Lower leg skin (tissue), 4 donors: ENCODE data around the gene CD200R1. TPM values are rescaled to one million over a fixed set of nuclear protein-coding genes. Genes with fewer than 3 reads are reported as not detected.

Experiments used
- DNase-seq, 2 donors: peaks; one replicate each; pipeline ENCODE4 v3.0.0-alpha.2; 2019; ENCODE audit warnings: low spot score in 2 of 2
- H3K4me3 ChIP-seq: fragments of 200-600 bp; sonication (generic); 2 replicates; pipeline ENCODE4 v1.5.1; 2017; ENCODE audit warnings: mild to moderate bottlenecking, low read depth; ENCODE audit not compliant: poor library complexity, severe bottlenecking
- POLR2A ChIP-seq, 2 donors: fragments of 450-650 bp; IDR thresholded peaks; one replicate each; pipeline ENCODE4 v1.6.1; 2016 to 2017; ENCODE audit warnings: antibody characterized with exemption in 2 of 2, mild to moderate bottlenecking in 1 of 2, moderate library complexity in 1 of 2
- WGBS, 2 donors: methylation state at CpG; one replicate each; pipeline ENCODE4 v1.1.5; 2018; 5-methylcytosine and 5-hydroxymethylcytosine counted together
- intact Hi-C: fragments of 100-400 bp; cut with DNase I; formaldehyde crosslinking; loops from one replicate; pipeline ENCODE4 v1.15.0; 2023; ENCODE audit warnings: low total_unique reads
- total RNA-seq, 4 donors: library from RNA; depleted of rRNA; stranded (reverse); fragments of >200 nt; gene quantifications; one replicate each; pipeline ENCODE4 v1.1.0, GENCODE V29; 2016
- TF ChIP-seq, protein P1 (sequence below), 3 donors: fragments of 450-650 bp; IDR thresholded peaks; one replicate each; pipeline ENCODE4 v1.5.1; 2016; ENCODE audit warnings: antibody characterized with exemption in 3 of 3, mild to moderate bottlenecking in 3 of 3, moderate library complexity in 2 of 3

The CD200R1 gene
- total RNA-seq, 4 donors from 2014 or later = 1.1 to 5.9 (median 1.8) TPM; not detected in 1

GRCh38 chr3:112995800-112996199 lies 20.9 kb upstream of the CD200R1 start:
- 94 to 95% methylated on average over 4 of the region's 4 CpGs for WGBS, 2 donors
- no peak for DNase-seq
- intact Hi-C loops = no loop called here

GRCh38 chr3:112990672-112991602 lies 16.0 kb upstream of the CD200R1 start, which contains the start of gene GTPBP8:
Gene GTPBP8, plus strand, starts transcription at chr3:112990984. Its CDS starts 16 bp downstream, at chr3:112991000.
- peak in 1 of 2 donors; percentile 66 for TF ChIP-seq POLR2A (IDR thresholded peaks at IDR 0.05)
- TF ChIP-seq, protein P1, sequence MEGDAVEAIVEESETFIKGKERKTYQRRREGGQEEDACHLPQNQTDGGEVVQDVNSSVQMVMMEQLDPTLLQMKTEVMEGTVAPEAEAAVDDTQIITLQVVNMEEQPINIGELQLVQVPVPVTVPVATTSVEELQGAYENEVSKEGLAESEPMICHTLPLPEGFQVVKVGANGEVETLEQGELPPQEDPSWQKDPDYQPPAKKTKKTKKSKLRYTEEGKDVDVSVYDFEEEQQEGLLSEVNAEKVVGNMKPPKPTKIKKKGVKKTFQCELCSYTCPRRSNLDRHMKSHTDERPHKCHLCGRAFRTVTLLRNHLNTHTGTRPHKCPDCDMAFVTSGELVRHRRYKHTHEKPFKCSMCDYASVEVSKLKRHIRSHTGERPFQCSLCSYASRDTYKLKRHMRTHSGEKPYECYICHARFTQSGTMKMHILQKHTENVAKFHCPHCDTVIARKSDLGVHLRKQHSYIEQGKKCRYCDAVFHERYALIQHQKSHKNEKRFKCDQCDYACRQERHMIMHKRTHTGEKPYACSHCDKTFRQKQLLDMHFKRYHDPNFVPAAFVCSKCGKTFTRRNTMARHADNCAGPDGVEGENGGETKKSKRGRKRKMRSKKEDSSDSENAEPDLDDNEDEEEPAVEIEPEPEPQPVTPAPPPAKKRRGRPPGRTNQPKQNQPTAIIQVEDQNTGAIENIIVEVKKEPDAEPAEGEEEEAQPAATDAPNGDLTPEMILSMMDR (IDR thresholded peaks at IDR 0.05) = no peak
- WGBS, 2 donors = 2% methylated on average over 42 to 57 of the region's 70 CpGs
- DNase-seq = peak; percentile 86 to 98
- H3K4me3 ChIP-seq = peak within 1 kb of the TSS; percentile 78
- intact Hi-C loops = no loop called here

More at GRCh38 chr3:112995800-112996199, 20.9 kb upstream of the CD200R1 start:
- TF ChIP-seq POLR2A (IDR thresholded peaks at IDR 0.05) = no peak
- TF ChIP-seq, protein P1 (IDR thresholded peaks at IDR 0.05) = no peak
- H3K4me3 ChIP-seq = no peak overlapping the region

GRCh38 chr3:112987710-112988334 lies 12.9 kb upstream of the CD200R1 start:
- intact Hi-C loops = no loop called here
- 84 to 91% methylated on average over 9 of the region's 9 CpGs for WGBS, 2 donors
- no peak overlapping the region for H3K4me3 ChIP-seq
- DNase-seq = no peak
- TF ChIP-seq, protein P1 (IDR thresholded peaks at IDR 0.05) = no peak
- TF ChIP-seq POLR2A (IDR thresholded peaks at IDR 0.05) = no peak

DNA sequence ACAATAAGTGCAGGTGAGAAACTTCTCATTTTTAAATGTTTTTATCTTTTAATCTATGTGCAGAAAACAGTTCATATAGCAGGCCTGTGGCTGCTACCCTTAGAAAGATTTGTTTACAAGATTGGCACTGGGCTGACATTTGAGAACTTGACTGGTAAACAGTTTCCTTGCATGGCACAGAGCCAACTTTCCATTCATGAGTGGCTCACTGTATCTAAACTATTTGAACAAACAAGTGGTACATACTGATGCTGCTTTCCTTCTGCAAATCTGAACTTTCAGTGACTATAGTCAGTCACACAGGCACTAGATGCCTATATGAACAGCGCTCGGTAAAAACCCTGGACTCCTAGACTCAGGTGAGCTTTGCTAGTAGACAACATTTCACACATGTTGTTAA lies 9.6 kb upstream of the CD200R1 start:
- WGBS, 2 donors = 80 to 88% methylated on average over 2 of the region's 2 CpGs
- DNase-seq = no peak
- H3K4me3 ChIP-seq = no peak overlapping the region
- intact Hi-C loops = no loop called here
- no peak for TF ChIP-seq POLR2A (IDR thresholded peaks at IDR 0.05)
- TF ChIP-seq, protein P1 (IDR thresholded peaks at IDR 0.05) = no peak

GRCh38 chr3:112982710-112983109 lies 7.8 kb upstream of the CD200R1 start:
- TF ChIP-seq, protein P1 (IDR thresholded peaks at IDR 0.05) = no peak
- no peak for TF ChIP-seq POLR2A (IDR thresholded peaks at IDR 0.05)
- intact Hi-C loops = no loop called here

More at GRCh38 chr3:112982710-112983109, 7.8 kb upstream of the CD200R1 start:
- no peak overlapping the region for H3K4me3 ChIP-seq
- WGBS, 2 donors = 19 to 25% methylated on average over 1 of the region's 1 CpG
- no peak for DNase-seq
